22Rv1 (cell line): ENCODE data around the gene TMEM178B.

ENCODE experiments used
- ZFX ChIP-seq: fragments of 450-650 bp; IDR thresholded peaks from 2 replicates; pipeline ENCODE4 v1.6.1; 2017; ENCODE audit warnings: antibody characterized with exemption, borderline replicate concordance
- TF ChIP-seq, protein P1 (sequence below): fragments of 450-650 bp; IDR thresholded peaks from 2 replicates; pipeline ENCODE4 v1.5.1; 2017; ENCODE audit warnings: mild to moderate bottlenecking

DNA sequence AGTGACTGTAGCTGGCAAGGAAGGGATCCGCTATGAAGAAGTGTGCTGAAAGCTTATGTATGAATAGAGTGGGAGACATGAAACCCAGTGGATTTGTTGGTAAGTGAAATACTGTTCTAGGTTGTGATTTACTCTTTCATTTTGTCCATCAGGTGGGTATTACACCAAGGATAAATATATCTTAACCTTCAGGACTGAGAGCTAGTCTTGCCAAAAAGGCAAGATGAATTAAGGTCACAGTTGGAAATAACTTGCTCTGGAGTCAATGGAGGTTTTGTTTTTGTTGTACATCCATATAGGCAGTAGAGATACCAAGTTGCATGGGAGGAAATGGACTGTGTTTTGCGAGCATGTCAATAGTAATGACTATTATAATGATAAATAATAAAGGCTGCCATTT, 190.6 kb downstream of the TMEM178B start:
- TF ChIP-seq, protein P1, sequence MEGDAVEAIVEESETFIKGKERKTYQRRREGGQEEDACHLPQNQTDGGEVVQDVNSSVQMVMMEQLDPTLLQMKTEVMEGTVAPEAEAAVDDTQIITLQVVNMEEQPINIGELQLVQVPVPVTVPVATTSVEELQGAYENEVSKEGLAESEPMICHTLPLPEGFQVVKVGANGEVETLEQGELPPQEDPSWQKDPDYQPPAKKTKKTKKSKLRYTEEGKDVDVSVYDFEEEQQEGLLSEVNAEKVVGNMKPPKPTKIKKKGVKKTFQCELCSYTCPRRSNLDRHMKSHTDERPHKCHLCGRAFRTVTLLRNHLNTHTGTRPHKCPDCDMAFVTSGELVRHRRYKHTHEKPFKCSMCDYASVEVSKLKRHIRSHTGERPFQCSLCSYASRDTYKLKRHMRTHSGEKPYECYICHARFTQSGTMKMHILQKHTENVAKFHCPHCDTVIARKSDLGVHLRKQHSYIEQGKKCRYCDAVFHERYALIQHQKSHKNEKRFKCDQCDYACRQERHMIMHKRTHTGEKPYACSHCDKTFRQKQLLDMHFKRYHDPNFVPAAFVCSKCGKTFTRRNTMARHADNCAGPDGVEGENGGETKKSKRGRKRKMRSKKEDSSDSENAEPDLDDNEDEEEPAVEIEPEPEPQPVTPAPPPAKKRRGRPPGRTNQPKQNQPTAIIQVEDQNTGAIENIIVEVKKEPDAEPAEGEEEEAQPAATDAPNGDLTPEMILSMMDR: no peak
- TF ChIP-seq ZFX: no peak
